Hepatocyte (in vitro differentiated cells): ENCODE data around the gene RSPO1.

Experiments used
- CTCF ChIP-seq: fragments of 200-600 bp; sonication (generic); IDR thresholded peaks from 2 replicates; pipeline ENCODE4 v1.5.1; 2016; ENCODE audit warnings: antibody characterized with exemption, mild to moderate bottlenecking; ENCODE audit not compliant: poor library complexity
- EZH2phosphoT487 ChIP-seq: fragments of 200-600 bp; sonication (generic); IDR thresholded peaks from one replicate; pipeline ENCODE4 v1.6.1; 2018; ENCODE audit warnings: antibody characterized with exemption, mild to moderate bottlenecking, low read depth, moderate library complexity; ENCODE audit not compliant: unreplicated experiment, severe bottlenecking

- TF ChIP-seq EZH2phosphoT487 (no peak), CTCF (no peak)
These were observed 20.6 kb upstream of the RSPO1 start for GRCh38 chr1:37655274-37655673.
